Fibroblast of mammary gland (primary cell): ENCODE data around the gene GSS.

Source experiments
- DNase-seq: peaks from one replicate; pipeline ENCODE4 v3.0.0-alpha.2; 2010; ENCODE audit warnings: low read depth
- H3K4me3 ChIP-seq: 2 replicates; pipeline ENCODE4 v1.5.1; 2011; ENCODE audit warnings: low read depth, mild to moderate bottlenecking, low read length, moderate library complexity; ENCODE audit not compliant: control insufficient read depth
- TF ChIP-seq, protein P1 (sequence below): conservative IDR thresholded peaks from 2 replicates; pipeline ENCODE4 v1.5.1; 2011; ENCODE audit warnings: low read depth, low read length, inconsistent platforms; ENCODE audit not compliant: control insufficient read depth, insufficient read depth

GSS gene

DNA sequence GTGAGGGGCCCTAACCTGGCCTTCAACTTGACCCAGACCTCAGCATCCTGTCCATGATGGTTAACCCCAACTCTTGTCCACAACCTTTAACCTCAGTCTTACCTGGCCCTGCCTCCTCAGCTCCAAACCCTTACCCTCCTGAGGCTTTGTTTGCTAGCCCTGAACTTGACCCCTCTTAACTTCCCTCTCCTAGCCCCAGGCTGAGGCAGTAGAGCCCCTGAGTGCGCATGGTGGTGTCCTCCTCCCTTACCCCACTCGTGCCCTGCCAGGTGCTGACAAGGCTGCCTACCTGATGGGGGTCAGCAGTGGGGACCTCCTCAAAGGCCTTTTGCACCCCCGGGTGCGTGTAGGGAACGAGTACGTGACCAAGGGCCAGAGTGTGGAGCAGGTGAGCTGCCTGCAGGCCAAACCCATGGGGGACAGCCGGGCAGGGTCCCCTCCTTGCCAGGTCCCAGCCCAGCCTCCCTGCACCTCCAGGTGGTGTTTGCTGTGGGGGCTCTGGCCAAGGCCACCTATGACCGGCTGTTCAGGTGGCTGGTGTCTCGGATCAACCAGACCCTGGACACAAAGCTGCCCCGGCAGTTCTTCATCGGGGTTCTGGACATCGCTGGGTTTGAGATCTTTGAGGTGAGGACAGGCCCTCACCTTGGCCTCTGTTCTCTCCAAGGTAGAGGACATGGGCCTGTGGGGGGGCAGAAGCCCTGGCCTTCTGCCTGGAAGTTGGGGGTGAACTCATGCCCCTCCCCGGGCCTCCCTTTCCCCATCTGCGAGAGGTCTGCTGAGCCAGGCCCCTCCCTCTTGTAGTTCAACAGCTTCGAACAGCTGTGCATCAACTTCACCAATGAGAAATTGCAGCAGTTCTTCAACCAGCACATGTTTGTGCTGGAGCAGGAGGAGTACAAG is 31.9 kb upstream of the GSS start:
- DNase-seq = no peak

DNA sequence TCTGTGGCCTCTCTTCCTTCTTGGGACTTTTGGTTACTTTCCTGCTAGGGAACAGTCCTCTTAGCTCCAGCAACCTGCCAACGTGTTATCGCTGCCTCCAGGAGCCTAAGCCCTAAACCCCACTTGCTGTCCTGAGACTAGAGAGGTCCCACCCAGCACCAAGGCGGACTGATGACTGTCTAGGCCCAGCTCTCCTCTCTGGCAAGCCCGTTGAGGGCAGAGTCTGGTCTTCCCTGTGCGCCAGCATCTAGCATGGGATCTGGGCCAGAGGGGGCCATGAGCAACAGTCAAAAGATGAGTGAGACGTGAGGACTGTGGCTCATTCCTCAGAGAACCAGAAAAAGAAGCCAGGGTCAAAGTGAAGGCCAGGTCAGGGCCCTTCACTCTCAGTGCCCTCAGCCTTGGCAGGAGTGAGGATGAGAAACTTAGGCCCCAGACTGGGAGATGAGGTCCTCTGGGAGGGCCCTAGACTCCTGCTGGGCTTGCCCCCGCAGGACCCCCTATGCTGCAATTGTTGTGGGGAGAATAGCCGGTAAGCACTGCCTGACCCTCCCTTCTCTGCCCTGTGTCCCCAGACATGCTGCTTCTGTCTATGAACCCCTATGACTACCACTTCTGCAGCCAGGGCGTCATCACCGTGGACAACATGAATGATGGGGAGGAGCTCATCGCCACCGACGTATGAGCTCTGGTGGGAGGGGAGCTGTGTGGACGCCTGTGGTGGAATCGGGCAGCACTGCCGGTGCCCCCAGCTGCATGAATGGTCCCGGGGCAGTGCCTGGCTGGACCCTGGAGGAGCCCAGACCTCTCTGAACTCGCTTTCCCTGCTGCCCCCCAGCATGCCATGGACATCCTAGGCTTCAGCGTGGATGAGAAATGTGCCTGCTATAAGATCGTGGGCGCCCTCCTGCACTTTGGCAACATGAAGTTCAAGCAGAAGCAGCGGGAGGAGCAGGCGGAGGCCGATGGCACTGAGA is 31.0 kb upstream of the GSS start:
- TF ChIP-seq, protein P1, sequence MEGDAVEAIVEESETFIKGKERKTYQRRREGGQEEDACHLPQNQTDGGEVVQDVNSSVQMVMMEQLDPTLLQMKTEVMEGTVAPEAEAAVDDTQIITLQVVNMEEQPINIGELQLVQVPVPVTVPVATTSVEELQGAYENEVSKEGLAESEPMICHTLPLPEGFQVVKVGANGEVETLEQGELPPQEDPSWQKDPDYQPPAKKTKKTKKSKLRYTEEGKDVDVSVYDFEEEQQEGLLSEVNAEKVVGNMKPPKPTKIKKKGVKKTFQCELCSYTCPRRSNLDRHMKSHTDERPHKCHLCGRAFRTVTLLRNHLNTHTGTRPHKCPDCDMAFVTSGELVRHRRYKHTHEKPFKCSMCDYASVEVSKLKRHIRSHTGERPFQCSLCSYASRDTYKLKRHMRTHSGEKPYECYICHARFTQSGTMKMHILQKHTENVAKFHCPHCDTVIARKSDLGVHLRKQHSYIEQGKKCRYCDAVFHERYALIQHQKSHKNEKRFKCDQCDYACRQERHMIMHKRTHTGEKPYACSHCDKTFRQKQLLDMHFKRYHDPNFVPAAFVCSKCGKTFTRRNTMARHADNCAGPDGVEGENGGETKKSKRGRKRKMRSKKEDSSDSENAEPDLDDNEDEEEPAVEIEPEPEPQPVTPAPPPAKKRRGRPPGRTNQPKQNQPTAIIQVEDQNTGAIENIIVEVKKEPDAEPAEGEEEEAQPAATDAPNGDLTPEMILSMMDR = no peak
- H3K4me3 ChIP-seq = no peak overlapping the region
- DNase-seq = peak; percentile 38

More for the DNA sequence above, 31.9 kb upstream of the GSS start:
- TF ChIP-seq, protein P1 = no peak
- H3K4me3 ChIP-seq = no peak overlapping the region

DNA sequence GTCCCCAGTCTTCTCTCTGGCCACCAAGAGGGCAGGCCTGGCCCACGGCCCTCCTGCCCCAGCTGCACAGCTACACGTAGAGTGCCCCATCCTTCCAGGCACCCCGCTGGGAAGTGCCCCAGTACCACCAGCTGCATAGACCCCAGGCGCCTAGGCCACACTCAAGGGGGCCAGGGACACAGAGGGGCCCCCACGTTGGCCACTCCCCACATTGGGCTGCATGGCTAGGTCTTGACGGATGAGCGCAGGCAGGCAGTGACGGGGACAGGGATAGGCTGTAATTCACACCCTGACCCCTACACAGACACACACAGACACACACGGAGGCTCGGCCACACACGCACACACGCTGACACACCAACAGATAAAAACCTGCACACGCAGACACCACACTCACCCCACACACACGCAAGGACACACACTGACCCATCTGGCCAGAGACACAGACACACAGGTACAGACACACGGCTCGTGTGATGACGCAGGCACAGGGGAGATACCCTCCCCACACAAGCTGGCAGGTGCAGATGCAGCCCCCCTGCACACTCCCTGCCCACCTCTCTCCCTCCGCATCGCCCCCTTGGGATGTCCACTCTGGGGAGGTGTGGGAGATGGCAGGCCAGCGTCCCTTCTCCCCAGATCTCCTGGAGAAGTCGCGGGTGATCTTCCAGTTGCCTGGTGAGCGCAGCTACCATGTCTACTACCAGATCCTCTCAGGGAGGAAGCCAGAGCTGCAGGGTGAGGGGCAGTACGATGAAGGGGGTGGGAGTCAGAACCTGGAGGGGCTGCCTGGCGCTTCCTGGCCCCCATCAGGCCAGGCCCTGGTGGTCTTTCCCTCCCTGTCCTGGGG is 30.1 kb upstream of the GSS start:
- no peak for DNase-seq
- no peak overlapping the region for H3K4me3 ChIP-seq
- TF ChIP-seq, protein P1 = no peak

DNA sequence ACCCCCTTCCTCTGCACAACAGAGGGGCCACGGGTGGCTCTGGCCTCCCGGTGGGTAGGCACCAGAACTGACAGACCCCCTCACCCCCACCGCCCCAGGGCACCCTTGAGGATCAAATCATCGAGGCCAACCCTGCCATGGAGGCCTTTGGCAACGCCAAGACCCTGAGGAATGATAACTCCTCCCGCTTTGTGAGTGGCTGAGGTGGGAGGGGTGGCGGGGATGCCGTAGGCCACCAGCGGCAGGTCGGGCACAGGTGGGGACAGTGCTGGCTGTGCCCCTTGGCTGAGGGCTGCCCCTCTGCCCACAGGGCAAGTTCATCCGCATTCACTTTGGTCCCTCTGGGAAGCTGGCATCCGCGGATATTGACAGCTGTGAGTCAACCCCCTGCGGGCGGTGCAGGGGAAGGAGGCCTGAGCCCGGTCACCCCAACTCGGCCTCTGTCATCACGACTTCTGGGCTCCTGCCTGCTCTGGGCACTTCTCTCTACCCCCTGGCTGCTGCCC is 29.2 kb upstream of the GSS start:
- H3K4me3 ChIP-seq = no peak overlapping the region
- no peak for DNase-seq
- TF ChIP-seq, protein P1 = no peak

DNA sequence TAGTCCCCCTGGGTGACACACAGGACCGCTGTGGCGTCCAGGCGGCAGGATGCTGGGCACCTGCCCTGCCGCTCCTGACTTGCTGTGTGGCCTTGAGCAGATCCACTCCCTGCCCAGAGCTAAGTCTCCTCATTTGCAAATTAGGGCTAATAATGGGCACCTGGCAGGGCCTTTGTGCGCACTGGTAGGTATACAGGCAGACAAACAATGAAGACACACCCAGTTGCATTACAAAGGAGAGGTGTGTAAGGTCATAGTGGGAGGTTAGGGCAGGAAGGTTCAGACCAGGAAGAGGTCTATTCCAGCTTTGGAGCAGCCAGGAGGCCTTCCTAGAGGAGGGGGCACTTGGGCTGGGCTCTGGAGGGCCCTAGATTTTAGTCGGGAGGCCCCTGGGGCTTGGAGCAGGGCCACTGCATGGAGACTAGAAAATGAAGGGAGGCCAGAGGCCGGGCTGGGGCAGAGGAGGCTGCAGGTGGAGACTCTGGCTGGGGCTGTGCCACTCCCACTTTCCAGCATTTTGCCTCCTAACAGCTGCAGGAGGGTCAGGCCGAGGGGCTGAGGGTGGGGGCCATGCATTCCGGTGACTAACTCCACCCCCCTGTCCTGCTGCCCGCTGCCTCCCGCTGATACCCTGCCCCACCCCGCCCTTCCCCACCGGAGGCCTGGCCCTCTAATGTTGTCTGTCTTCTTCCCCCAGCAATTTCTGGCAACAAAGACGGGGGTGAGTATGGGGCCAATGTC is 28.6 kb upstream of the GSS start:
- no peak for DNase-seq
- TF ChIP-seq, protein P1 = no peak

More for the DNA sequence above, 28.6 kb upstream of the GSS start:
- H3K4me3 ChIP-seq = no peak overlapping the region
